Left ventricle myocardium inferior (tissue), 1 donor: ENCODE results near the gene COPG2. TPM values are rescaled to one million over a fixed set of nuclear protein-coding genes. Genes with fewer than 3 reads are reported as not detected.
"Not testable (repeated sequence)": the region's sequence is repeated elsewhere in the genome, so short reads cannot be mapped to it uniquely, and the experiment has no call there.

ENCODE experiments used
- DNase-seq: peaks from one replicate; pipeline ENCODE4 v3.0.0-alpha.2; 2020
- H3K27ac ChIP-seq: fragments of 200-600 bp; replicated peaks from 2 replicates; pipeline ENCODE4 v1.8.0; 2021
- H3K27me3 ChIP-seq: fragments of 200-600 bp; 2 replicates; pipeline ENCODE4 v1.8.0; 2021; ENCODE audit warnings: low read depth
- H3K36me3 ChIP-seq: fragments of 200-600 bp; 2 replicates; pipeline ENCODE4 v1.8.0; 2021
- H3K4me1 ChIP-seq: fragments of 200-600 bp; 2 replicates; pipeline ENCODE4 v1.8.0; 2021
- H3K4me3 ChIP-seq: fragments of 200-600 bp; 2 replicates; pipeline ENCODE4 v1.8.0; 2021; ENCODE audit warnings: mild to moderate bottlenecking, moderate library complexity
- H3K9me3 ChIP-seq: fragments of 200-600 bp; replicated peaks from 2 replicates; pipeline ENCODE4 v1.8.0; 2021
- CTCF ChIP-seq: fragments of 200-600 bp; IDR thresholded peaks from 2 replicates; pipeline ENCODE4 v1.8.0; 2021; ENCODE audit warnings: antibody characterized with exemption, mild to moderate bottlenecking, borderline replicate concordance
- intact Hi-C: fragments of 100-400 bp; cut with micrococcal nuclease; formaldehyde crosslinking; loops from one replicate; pipeline ENCODE4 v1.11.0; 2022
- total RNA-seq: library from RNA; stranded (reverse); fragmentation: NEBNext Ultra II Directional; extraction: Animal tissue kit (Norgen Biotek cat#: 25700); gene quantifications from one replicate; pipeline ENCODE4 v1.2.1, GENCODE V29; 2021
- donor health status: DM: no; HTN: yes; CAD: no; lungs with severe emphysema.

The COPG2 gene
- total RNA-seq, 1 donor from 2014 or later: 16.9 TPM

GRCh38 chr7:130701650-130702049, 33.1 kb upstream of the COPG2 start:
- no peak for DNase-seq

GRCh38 chr7:130700760-130701159, 32.2 kb upstream of the COPG2 start:
- intact Hi-C loops: no loop called here
- Histone ChIP-seq H3K36me3 (no peaks in the 10 kb centered on the region), H3K27ac (no peak overlapping the region), H3K9me3 (no peaks in the 10 kb centered on the region), H3K4me1 (no peaks in the 10 kb centered on the region), H3K4me3 (no peak overlapping the region), H3K27me3 (no peaks in the 10 kb centered on the region)
- no peak for DNase-seq
- TF ChIP-seq CTCF: no peak

More at GRCh38 chr7:130701650-130702049, 33.1 kb upstream of the COPG2 start:
- Histone ChIP-seq H3K4me1 (no peaks in the 10 kb centered on the region), H3K27ac (no peak overlapping the region), H3K27me3 (peaks cover 4% of the 10 kb centered on the region), H3K4me3 (no peak overlapping the region), H3K9me3 (peaks cover 4% of the 10 kb centered on the region), H3K36me3 (no peaks in the 10 kb centered on the region)
- no peak for TF ChIP-seq CTCF
- intact Hi-C loops: no loop called here

- Histone ChIP-seq H3K27me3 (no peaks in the 10 kb centered on the region), H3K27ac (no peak overlapping the region), H3K36me3 (no peaks in the 10 kb centered on the region), H3K4me3 (no peak overlapping the region), H3K4me1 (no peaks in the 10 kb centered on the region), H3K9me3 (no peaks in the 10 kb centered on the region)
- no peak for DNase-seq
- no peak for TF ChIP-seq CTCF
- intact Hi-C loops: no loop called here
Measured at GRCh38 chr7:130699686-130700085, 31.1 kb upstream of the COPG2 start.

- TF ChIP-seq CTCF: no peak
- Histone ChIP-seq H3K27me3 (no peaks in the 10 kb centered on the region), H3K4me3 (no peak overlapping the region), H3K4me1 (no peaks in the 10 kb centered on the region), H3K9me3 (no peaks in the 10 kb centered on the region), H3K36me3 (no peaks in the 10 kb centered on the region), H3K27ac (no peak overlapping the region)
- no peak for DNase-seq
- intact Hi-C loops: no loop called here
Measured at GRCh38 chr7:130697820-130698219, 29.3 kb upstream of the COPG2 start.

GRCh38 chr7:130695840-130696239, 27.3 kb upstream of the COPG2 start:
- DNase-seq: no peak
- no peaks in the 10 kb centered on the region for H3K9me3 ChIP-seq
- H3K4me1 ChIP-seq: no peaks in the 10 kb centered on the region
- intact Hi-C loops: no loop called here
- H3K27ac ChIP-seq: no peak overlapping the region
- H3K27me3 ChIP-seq: no peaks in the 10 kb centered on the region
- H3K36me3 ChIP-seq: no peaks in the 10 kb centered on the region
- H3K4me3 ChIP-seq: no peak overlapping the region
- TF ChIP-seq CTCF: peak; percentile 62

- H3K4me1 ChIP-seq, H3K27me3 ChIP-seq, H3K4me3 ChIP-seq, H3K27ac ChIP-seq, intact Hi-C loops, DNase-seq, H3K36me3 ChIP-seq: not testable (repeated sequence)
- H3K9me3 ChIP-seq: peaks cover 12% of the 10 kb centered on the region
Measured at GRCh38 chr7:130692396-130692795, 23.8 kb upstream of the COPG2 start.
